Measurements from ENCODE around the gene PPFIA1.
"Not testable (repeated sequence)": the region's sequence is repeated elsewhere in the genome, so short reads cannot be mapped to it uniquely, and the experiment has no call there.

Gene PPFIA1

GRCh38 chr11:70326365-70326811 is 55.9 kb downstream of the PPFIA1 start:
- DNase-seq (ENCODE audit: low read depth): no peak

- DNase-seq (ENCODE audit: low read depth): no peak
Measured at GRCh38 chr11:70326833-70327232, 56.3 kb downstream of the PPFIA1 start.

DNA sequence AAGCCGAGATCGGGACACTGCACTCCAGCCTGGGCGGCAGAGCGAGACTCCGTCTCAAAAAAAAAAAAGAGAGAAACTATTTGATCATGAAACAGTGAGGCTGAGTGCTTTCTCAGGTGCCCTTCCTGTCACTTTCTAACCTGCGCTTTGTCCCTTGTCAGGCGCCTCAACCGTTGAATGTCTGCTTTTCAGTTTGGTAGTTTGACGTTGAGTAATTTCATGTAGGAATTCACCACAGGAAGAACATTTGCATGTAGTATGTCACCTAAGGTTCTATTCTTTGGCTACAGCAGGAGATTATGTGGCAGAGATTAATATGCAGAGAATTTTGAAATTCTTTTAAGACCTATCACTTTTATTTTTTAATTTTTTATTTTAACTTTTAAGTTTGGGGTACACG is 57.2 kb downstream of the PPFIA1 start:
- DNase-seq (ENCODE audit: low read depth): no peak

DNA sequence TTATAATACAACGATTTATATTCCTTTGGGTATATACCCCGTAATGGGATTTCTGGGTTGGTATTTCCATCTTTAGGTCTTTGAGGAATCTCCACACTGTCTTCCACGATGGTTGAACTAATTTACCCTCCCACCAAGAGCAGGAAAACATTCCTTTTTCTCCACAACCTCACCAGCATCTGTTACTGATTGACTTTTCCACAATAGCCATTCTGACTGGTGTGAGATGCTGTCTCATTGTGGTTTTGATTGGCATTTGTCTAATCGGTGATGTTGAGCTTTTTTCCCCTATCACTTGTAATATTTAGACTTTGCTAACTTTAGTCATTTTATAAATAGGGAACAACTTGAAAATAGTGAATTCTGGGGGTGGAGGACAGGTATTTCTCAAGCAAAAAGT is 58.1 kb downstream of the PPFIA1 start:
- no peak for DNase-seq (ENCODE audit: low read depth)

DNA sequence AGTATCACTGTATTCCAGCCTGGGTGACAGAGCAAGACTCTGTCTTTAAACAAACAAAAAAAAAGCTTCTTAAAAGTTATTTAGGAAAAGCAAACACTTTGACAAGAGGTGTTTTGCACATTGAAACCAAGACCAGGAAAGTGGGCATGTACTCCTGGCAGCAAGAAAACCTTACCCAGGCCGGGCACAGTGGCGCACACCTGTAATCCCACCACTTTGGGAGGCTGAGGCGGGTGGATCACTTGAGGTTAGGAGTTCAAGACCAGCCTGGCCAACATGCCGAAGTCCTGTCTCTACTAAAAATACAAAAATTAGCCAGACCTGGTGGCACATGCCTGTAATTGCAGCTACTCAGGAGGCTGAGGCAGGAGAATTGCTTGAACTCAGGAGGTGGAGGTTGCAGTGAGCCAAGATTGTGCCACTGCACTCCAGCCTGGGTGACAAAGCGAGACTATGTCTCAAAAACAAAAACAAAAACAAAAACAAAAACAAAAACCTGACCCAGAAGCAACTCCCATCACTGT is 60.9 kb downstream of the PPFIA1 start:
- not testable (repeated sequence) for DNase-seq (ENCODE audit: low read depth)

GRCh38 chr11:70331901-70332300 is 61.4 kb downstream of the PPFIA1 start:
- DNase-seq (ENCODE audit: low read depth): no peak

GRCh38 chr11:70332567-70332966 is 62.1 kb downstream of the PPFIA1 start:
- no peak for DNase-seq (ENCODE audit: low read depth)

DNA sequence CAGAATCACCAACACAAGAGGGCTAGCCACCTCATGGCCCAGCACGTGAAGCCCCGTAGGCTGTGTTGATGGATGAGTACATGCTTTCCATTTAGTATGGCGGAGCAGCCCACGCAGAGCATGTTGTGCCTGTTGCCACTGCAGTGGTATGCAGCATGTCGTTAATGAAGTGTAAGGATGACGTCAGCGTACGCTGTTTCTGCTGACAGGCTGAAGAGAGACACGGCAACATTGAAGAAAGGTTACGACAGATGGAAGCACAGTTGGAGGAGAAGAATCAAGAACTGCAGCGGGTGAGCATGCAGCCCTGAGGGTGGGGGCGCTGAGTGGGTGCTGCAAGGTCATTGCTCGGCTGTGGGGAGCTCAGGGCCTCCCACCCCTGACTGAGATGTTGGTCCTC is 62.8 kb downstream of the PPFIA1 start:
- no peak for DNase-seq (ENCODE audit: low read depth)

- no peak for DNase-seq (ENCODE audit: low read depth)
Measured at GRCh38 chr11:70334351-70334995, 64.0 kb downstream of the PPFIA1 start.

DNA sequence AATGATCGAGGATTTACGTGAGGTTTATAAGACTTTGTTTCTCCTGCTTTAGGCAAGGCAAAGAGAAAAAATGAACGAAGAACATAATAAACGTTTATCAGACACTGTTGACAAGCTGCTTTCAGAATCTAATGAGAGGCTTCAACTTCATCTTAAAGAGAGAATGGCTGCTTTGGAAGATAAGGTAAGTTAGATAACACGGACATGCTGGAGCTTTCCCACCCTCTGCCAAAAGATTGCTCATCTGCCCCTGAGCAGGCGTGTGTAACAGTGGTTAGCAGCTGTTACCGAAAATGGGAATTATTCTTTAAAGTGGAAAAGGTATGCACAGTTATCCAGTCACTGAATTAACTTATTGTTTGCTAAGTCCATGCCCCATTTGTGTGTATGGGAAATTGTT is 65.0 kb downstream of the PPFIA1 start:
- no peak for DNase-seq (ENCODE audit: low read depth)

- DNase-seq (ENCODE audit: low read depth): no peak
Measured at GRCh38 chr11:70338594-70338993, 68.1 kb downstream of the PPFIA1 start.

GRCh38 chr11:70339066-70339465 is 68.6 kb downstream of the PPFIA1 start:
- no peak for DNase-seq (ENCODE audit: low read depth)

DNA sequence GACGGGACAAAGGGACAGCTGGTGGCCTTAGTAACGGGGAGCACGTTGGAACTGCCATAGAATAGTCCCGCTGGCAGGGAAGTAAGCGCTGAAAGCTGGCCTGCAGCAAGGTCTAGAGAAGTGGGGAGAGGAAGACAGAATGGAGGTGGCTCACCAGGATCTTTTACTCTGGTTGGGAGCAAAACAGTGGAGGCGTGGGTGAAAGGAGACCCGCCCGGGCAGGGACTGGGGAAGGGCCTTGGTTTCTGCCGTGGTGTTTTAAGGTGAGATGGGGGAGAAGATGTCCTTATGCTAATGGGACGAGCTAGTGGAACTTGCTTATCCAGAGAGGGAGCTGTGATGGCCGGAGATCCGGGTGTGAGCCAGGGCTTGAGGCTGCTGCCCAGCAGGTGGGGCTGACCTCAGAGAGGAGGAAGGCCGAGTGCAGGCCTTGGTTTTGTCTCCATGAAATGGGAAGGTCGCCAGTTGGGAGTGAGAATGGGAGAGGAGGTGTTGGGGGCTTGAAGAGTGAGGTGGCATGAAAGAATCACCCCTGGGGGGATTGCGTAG is 71.5 kb downstream of the PPFIA1 start:
- DNase-seq (ENCODE audit: low read depth): no peak

DNA sequence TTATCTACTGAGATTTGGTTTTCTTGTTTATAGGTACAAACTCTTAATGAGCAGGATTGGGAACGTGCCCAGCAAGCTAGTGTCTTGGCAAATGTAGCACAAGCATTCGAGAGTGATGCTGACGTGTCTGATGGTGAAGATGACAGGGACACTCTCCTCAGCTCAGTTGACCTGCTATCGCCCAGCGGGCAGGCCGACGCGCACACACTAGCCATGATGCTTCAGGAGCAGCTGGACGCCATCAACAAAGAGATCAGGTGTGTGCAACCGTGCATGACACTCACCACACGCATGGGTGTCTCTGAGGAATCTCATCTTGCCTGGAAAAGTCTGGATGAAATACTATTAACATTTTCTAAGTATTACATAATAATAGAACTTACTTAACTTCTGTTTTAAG is 73.1 kb downstream of the PPFIA1 start:
- DNase-seq (ENCODE audit: low read depth): no peak

DNA sequence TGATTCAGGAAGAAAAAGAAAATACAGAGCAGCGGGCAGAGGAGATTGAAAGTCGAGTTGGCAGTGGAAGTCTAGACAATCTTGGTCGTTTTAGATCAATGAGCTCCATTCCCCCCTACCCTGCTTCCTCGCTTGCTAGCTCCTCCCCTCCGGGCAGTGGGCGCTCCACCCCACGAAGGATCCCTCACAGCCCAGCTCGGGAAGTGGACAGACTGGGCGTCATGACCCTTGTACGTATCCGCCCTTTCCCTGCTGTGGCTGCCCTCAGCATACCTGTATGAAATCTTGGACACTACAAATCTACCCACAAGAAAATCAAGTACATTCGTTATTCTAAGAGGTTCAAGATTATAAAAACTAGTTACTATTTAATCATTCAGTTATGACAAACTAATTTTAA is 77.7 kb downstream of the PPFIA1 start:
- no peak for DNase-seq (ENCODE audit: low read depth)

- DNase-seq (ENCODE audit: low read depth): no peak
Measured at GRCh38 chr11:70348608-70349007, 78.1 kb downstream of the PPFIA1 start.

DNA sequence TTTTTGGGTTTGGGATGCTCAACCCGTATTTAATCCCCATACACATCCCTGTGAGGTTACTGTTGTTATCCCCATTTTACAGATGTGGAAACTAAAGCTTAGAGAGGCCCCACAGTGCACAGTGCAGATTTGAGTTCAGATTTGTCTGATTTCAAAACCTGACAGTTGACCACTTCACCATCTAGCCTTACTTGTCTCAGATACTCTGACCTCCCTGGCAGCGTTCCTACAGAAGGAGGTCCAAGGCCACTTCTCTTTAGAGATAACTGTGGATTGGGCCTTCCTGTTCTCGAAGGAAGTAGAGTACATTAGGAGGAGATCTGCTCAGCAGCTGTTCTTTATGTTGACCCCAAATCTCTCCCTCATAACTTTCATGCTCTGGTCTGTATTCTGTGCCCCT is 81.2 kb downstream of the PPFIA1 start:
- DNase-seq (ENCODE audit: low read depth): no peak

- DNase-seq (ENCODE audit: low read depth): no peak
Measured at GRCh38 chr11:70352100-70352499, 81.6 kb downstream of the PPFIA1 start.

GRCh38 chr11:70352601-70353000 is 82.1 kb downstream of the PPFIA1 start:
- no peak for DNase-seq (ENCODE audit: low read depth)

GRCh38 chr11:70353329-70353728 is 82.8 kb downstream of the PPFIA1 start:
- DNase-seq (ENCODE audit: low read depth): no peak

- DNase-seq (ENCODE audit: low read depth): no peak
Measured at GRCh38 chr11:70353900-70354568, 83.5 kb downstream of the PPFIA1 start.

GRCh38 chr11:70354629-70355028 is 84.1 kb downstream of the PPFIA1 start:
- DNase-seq (ENCODE audit: low read depth): no peak

- DNase-seq (ENCODE audit: low read depth): no peak
Measured at GRCh38 chr11:70358753-70359152, 88.3 kb downstream of the PPFIA1 start.
